Ovary (tissue), 3 donors: ENCODE measurements around the gene OSBPL2.

Experiments used
- CTCF ChIP-seq, 3 donors: fragments of 450-650 bp in 2 of 3; fragments of 200-600 bp in 1 of 3; IDR thresholded peaks; one replicate each; pipeline versions ENCODE4 v1.5.1 to v1.8.0; 2016 to 2022; ENCODE audit warnings: antibody characterized with exemption in 3 of 3, mild to moderate bottlenecking in 1 of 3
- EP300 ChIP-seq: sonication (generic); formaldehyde crosslinking; IDR thresholded peaks from one replicate; pipeline ENCODE4 v1.6.1; 2017; ENCODE audit warnings: antibody characterized with exemption
- POLR2A ChIP-seq: fragments of 450-650 bp; IDR thresholded peaks from one replicate; pipeline ENCODE4 v1.6.1; 2017; ENCODE audit warnings: antibody characterized with exemption, mild to moderate bottlenecking, moderate library complexity
- donor health status: DM: no; HTN: no; CAD: no.

- TF ChIP-seq CTCF (IDR thresholded peaks at IDR 0.05): no peak
- no peak for TF ChIP-seq POLR2A
- TF ChIP-seq EP300: no peak
Observed at GRCh38 chr20:62303062-62303339, 64.7 kb downstream of the OSBPL2 start.
